Erythroblast (primary cell): Measurements from ENCODE around the gene AKT1S1.

Source experiments
- GATA1 ChIP-seq: IDR thresholded peaks from 2 replicates; pipeline ENCODE4 v1.6.1; 2011; ENCODE audit warnings: low read depth, mild to moderate bottlenecking, control low read depth, low read length, moderate library complexity
- POLR2A ChIP-seq: IDR thresholded peaks from 2 replicates; pipeline ENCODE4 v1.6.1; 2011; ENCODE audit warnings: mild to moderate bottlenecking, low read length

- no peak for TF ChIP-seq POLR2A
- TF ChIP-seq GATA1, result no peak
Measured at GRCh38 chr19:49908480-49909420, 31.6 kb upstream of the AKT1S1 start.
